ENCODE data around the gene EXOC3L1. TPM values are rescaled to one million over a fixed set of nuclear protein-coding genes. Genes with fewer than 3 reads are reported as not detected.

Gene EXOC3L1
- polyA plus RNA-seq, 1 experiment: not detected

GRCh38 chr16:67167588-67167987, 22.3 kb downstream of the EXOC3L1 start:
- POLR2A ChIA-PET: no interaction called here
- TF ChIP-seq CTCF (IDR thresholded peaks at IDR 0.05; ENCODE audit: low read depth, low read length): no peak
- CTCF ChIA-PET: interaction anchor here (3.5 kb wide), 1 partner anchor 12 kb away, joined by 13 read pairs; no protein-coding TSS in a partner anchor
- Histone ChIP-seq H3K27ac (ENCODE audit: low read depth, low read length) (no peak overlapping the region), H3K9me3 (ENCODE audit: control insufficient read depth, insufficient read depth, low read length) (no peaks in the 10 kb centered on the region; the same call in 1 of the 2 replicates), H3K27me3 (ENCODE audit: control insufficient read depth, insufficient read depth, low read length) (peaks cover 45% of the 10 kb centered on the region), H3K4me3 (ENCODE audit: low read depth, low read length) (no peak overlapping the region)
- DNase-seq (ENCODE audit: low read depth, low spot score): no peak

DNA sequence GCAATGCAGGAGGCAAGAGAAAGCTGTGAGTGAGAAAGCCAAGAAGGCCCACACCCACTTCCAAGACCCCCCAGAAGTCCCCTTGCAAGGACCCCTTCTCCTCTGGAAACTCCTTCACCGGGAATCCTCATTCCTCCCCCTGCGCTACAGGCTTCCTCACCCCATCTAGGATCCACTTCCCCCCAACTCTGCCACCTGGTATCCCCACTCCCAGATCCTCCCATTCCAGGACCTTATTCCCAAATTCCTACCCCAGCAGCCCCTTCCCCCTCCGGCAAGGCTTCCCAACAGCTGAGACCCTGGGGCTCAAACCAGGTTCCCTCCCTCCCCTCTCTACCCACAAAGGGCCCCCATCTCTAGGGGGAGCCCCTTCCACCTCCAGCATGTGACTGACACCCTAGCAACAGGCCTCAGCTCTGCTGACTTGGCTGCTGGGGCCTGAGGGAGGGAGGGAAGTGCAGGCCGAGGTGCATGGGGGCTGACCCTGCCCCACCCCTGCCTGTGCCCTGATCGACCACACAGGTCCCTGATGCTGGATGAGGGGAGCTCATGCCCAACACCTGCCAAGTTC, 23.3 kb downstream of the EXOC3L1 start:
- POLR2A ChIA-PET: no interaction called here
- no peak overlapping the region for H3K4me3 ChIP-seq (ENCODE audit: low read depth, low read length)
- peaks cover 50% of the 10 kb centered on the region for H3K27me3 ChIP-seq (ENCODE audit: control insufficient read depth, insufficient read depth, low read length)
- no peaks in the 10 kb centered on the region; the same call in 1 of the 2 replicates for H3K9me3 ChIP-seq (ENCODE audit: control insufficient read depth, insufficient read depth, low read length)
- DNase-seq (ENCODE audit: low read depth, low spot score): no peak
- no peak overlapping the region for H3K27ac ChIP-seq (ENCODE audit: low read depth, low read length)
- CTCF ChIA-PET: interaction anchor here (3.5 kb wide), 1 partner anchor 11 kb away, joined by 13 read pairs; no protein-coding TSS in a partner anchor
- TF ChIP-seq CTCF (IDR thresholded peaks at IDR 0.05; ENCODE audit: low read depth, low read length): no peak

- POLR2A ChIA-PET: no interaction called here
- DNase-seq (ENCODE audit: low read depth, low spot score): no peak
- TF ChIP-seq CTCF (IDR thresholded peaks at IDR 0.05; ENCODE audit: low read depth, low read length): no peak
- CTCF ChIA-PET: interaction anchor here (3.5 kb wide), 1 partner anchor 11 kb away, joined by 13 read pairs; no protein-coding TSS in a partner anchor
- Histone ChIP-seq H3K27ac (ENCODE audit: low read depth, low read length) (no peak overlapping the region), H3K9me3 (ENCODE audit: control insufficient read depth, insufficient read depth, low read length) (no peaks in the 10 kb centered on the region; the same call in 1 of the 2 replicates), H3K27me3 (ENCODE audit: control insufficient read depth, insufficient read depth, low read length) (peaks cover 50% of the 10 kb centered on the region), H3K4me3 (ENCODE audit: low read depth, low read length) (no peak overlapping the region)
Observed at GRCh38 chr16:67166110-67166547, 23.8 kb downstream of the EXOC3L1 start.

DNA sequence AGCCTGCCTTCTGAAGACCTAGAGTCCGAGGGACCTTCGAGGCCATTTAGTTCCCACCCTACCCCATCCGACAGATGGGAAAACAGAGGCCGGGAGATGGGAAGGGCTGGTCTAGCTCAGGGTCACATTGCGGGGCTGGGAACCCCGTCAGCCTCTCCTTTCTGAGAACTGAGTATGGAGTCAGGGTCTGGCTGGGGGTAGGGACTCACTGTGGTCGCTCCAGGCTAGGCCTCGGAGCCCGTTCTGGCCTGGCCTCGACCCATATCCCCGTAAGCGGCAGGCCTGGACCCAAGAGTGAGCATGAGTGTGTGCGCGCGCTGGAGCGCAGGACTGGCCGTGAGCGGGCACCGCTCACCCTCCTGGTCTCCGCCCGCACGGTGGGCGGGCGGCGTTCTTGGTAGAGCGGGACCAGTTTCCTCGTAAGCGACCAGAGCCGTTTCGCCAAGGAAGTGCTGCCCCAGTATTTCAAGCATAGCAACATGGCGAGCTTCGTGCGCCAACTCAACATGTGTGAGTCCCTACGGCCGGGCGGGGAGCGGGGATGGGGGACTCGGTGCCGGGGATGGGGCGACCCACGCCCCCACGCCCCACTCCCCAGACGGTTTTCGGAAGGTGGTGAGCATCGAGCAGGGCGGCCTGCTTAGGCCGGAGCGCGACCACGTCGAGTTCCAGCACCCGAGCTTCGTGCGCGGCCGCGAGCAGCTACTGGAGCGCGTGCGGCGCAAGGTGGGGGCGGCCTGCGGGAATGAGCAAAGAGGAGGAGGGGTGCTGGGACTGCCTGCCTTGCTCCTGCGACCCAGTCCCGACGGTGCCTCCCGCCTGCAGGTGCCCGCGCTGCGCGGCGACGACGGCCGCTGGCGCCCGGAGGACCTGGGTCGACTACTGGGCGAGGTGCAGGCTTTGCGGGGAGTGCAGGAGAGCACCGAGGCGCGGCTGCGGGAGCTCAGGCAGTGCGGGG, 24.5 kb downstream of the EXOC3L1 start:
- Histone ChIP-seq H3K9me3 (ENCODE audit: control insufficient read depth, insufficient read depth, low read length) (peaks cover 2% of the 10 kb centered on the region; the same call in 1 of the 2 replicates), H3K4me3 (ENCODE audit: low read depth, low read length) (no peak overlapping the region)
- CTCF ChIA-PET: interaction anchor here (3.5 kb wide), 1 partner anchor 10 kb away, joined by 13 read pairs; no protein-coding TSS in a partner anchor

More for the DNA sequence above, 24.5 kb downstream of the EXOC3L1 start:
- Histone ChIP-seq H3K27ac (ENCODE audit: low read depth, low read length) (no peak overlapping the region), H3K27me3 (ENCODE audit: control insufficient read depth, insufficient read depth, low read length) (peaks cover 50% of the 10 kb centered on the region)
- no peak for TF ChIP-seq CTCF (IDR thresholded peaks at IDR 0.05; ENCODE audit: low read depth, low read length)
- POLR2A ChIA-PET: interaction anchor here (0.5 to 0.6 kb wide), 2 partner anchors 17 to 35 kb away, joined by 3 read pairs; no protein-coding TSS in a partner anchor
- DNase-seq (ENCODE audit: low read depth, low spot score): no peak
